Right lobe of liver (tissue), 6 donors: ENCODE data around the gene PIWIL4. TPM values are rescaled to one million over a fixed set of nuclear protein-coding genes. Genes with fewer than 3 reads are reported as not detected.

Experiments
- ATAC-seq, 4 donors: fragments of 200-7000 bp; cut with Tn5 transposase; one replicate each; pipeline ENCODE4 v1.9.1; 2020; ENCODE audit warnings: mild to moderate bottlenecking in 4 of 4, moderate library complexity in 4 of 4
- DNase-seq, 3 donors: peaks; one replicate each; pipeline ENCODE4 v3.0.0-alpha.2; 2020
- H3K27ac ChIP-seq, 3 donors: fragments of 200-600 bp; one replicate each; pipeline ENCODE4 v1.8.0; 2022
- H3K27me3 ChIP-seq, 2 donors: fragments of 200-600 bp; one replicate each; pipeline ENCODE4 v1.8.0; 2022
- H3K36me3 ChIP-seq, 4 donors: fragments of 200-600 bp; sonication (generic) in 1 of 4; one replicate each; pipeline versions ENCODE4 v1.5.1 to v1.8.0; 2017 to 2022; ENCODE audit warnings: control low read depth in 1 of 4
- H3K4me1 ChIP-seq, 4 donors: fragments of 200-600 bp; sonication (generic) in 1 of 4; one replicate each; pipeline versions ENCODE4 v1.5.1 to v1.8.0; 2017 to 2022; ENCODE audit warnings: control low read depth in 1 of 4
- H3K4me3 ChIP-seq, 3 donors: fragments of 200-600 bp; one replicate each; pipeline ENCODE4 v1.8.0; 2022
- H3K9me3 ChIP-seq, 4 donors: fragments of 200-600 bp; sonication (generic) in 1 of 4; one replicate each; pipeline versions ENCODE4 v1.5.1 to v1.8.0; 2017 to 2022; ENCODE audit warnings: control low read depth in 1 of 4
- POLR2A ChIP-seq: fragments of 450-650 bp; IDR thresholded peaks from one replicate; pipeline ENCODE4 v1.6.1; 2017; ENCODE audit warnings: antibody characterized with exemption, mild to moderate bottlenecking
- WGBS: methylation state at CpG from one replicate; pipeline ENCODE4 v1.1.6; 2018; ENCODE audit warnings: low coverage, low lambda C conversion rate; ENCODE audit not compliant: insufficient coverage; ENCODE audit errors: missing lambda C conversion rate; 5-methylcytosine and 5-hydroxymethylcytosine counted together
- intact Hi-C, 2 donors: fragments of 100-400 bp; cut with DNase I; formaldehyde crosslinking; loops; one replicate each; pipeline versions ENCODE4 v1.11.2 to v1.14.1; 2022
- total RNA-seq, 6 experiments: library from RNA; depleted of rRNA in 2 of 6; stranded (reverse); fragments of >200 nt in 2 of 6; fragmentation: NEBNext Ultra II Directional in 3 of 6; extraction: Animal tissue kit (Norgen Biotek cat#: 25700) in 3 of 6; gene quantifications; one replicate each; pipeline versions ENCODE4 v1.1.0 to v1.2.4, GENCODE V29; 2016 to 2023
- TF ChIP-seq, protein P1 (sequence below), 4 donors: fragments of 200-600 bp in 3 of 4; fragments of 450-650 bp in 1 of 4; IDR thresholded peaks; one replicate each; pipeline versions ENCODE4 v1.5.1 to v1.8.0; 2016 to 2022; ENCODE audit warnings: antibody characterized with exemption in 4 of 4, mild to moderate bottlenecking in 2 of 4
- donor health status: DM: no; HTN: yes; CAD: no.
- donor health status: DM: no; HTN: no; CAD: no.
- donor health status: DM: no; HTN: no; CAD: no.
- donor health status: DM: no; HTN: yes; CAD: no.
- donor health status: DM: no; HTN: yes; CAD: no.

Gene PIWIL4
- total RNA-seq, 6 experiments from 2014 or later = 0.12 to 0.71 (median 0.51) TPM

DNA sequence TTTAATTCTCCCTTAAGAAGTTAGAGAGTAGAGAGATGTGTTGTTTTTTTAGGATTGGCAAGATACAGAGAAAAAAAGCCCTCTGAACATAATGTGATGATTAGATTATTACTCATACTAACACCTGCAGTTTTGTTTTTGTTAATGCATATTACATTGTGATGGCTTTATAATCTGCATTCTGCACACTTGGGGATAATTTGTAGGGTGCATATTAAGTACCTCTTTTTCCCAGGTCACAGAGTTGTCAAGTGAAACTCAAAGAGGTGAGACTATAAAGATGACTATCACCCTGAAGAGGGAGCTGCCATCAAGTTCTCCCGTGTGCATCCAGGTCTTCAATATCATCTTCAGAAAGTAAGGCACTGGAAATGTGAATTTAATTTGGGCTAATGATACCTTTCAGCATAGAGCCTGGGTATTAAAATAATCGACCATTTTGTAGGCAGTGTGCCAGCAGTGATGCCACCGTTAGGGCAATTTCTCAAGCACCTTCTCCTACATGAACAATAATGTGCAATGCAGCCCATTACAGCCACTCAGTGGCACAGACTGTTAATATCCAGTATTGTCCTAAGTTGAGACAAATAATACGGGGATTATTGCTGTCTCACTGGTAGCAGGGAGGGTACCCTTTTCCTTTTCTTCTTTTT lies 16.2 kb downstream of the PIWIL4 start:
- DNase-seq (no peak), ATAC-seq (peak in 1 of 4 donors; percentile 50)
- Histone ChIP-seq H3K4me3 (no peak overlapping the region), H3K4me1 (no peaks in the 10 kb centered on the region), H3K9me3 (no peaks in the 10 kb centered on the region), H3K27me3 (no peaks in the 10 kb centered on the region), H3K36me3 (no peaks in the 10 kb centered on the region), H3K27ac (no peak overlapping the region)
- intact Hi-C loops = no loop called here
- TF ChIP-seq POLR2A = no peak
- TF ChIP-seq, protein P1, sequence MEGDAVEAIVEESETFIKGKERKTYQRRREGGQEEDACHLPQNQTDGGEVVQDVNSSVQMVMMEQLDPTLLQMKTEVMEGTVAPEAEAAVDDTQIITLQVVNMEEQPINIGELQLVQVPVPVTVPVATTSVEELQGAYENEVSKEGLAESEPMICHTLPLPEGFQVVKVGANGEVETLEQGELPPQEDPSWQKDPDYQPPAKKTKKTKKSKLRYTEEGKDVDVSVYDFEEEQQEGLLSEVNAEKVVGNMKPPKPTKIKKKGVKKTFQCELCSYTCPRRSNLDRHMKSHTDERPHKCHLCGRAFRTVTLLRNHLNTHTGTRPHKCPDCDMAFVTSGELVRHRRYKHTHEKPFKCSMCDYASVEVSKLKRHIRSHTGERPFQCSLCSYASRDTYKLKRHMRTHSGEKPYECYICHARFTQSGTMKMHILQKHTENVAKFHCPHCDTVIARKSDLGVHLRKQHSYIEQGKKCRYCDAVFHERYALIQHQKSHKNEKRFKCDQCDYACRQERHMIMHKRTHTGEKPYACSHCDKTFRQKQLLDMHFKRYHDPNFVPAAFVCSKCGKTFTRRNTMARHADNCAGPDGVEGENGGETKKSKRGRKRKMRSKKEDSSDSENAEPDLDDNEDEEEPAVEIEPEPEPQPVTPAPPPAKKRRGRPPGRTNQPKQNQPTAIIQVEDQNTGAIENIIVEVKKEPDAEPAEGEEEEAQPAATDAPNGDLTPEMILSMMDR (IDR thresholded peaks at IDR 0.05) = no peak
- WGBS = 47% methylated on average over 4 of the region's 4 CpGs

DNA sequence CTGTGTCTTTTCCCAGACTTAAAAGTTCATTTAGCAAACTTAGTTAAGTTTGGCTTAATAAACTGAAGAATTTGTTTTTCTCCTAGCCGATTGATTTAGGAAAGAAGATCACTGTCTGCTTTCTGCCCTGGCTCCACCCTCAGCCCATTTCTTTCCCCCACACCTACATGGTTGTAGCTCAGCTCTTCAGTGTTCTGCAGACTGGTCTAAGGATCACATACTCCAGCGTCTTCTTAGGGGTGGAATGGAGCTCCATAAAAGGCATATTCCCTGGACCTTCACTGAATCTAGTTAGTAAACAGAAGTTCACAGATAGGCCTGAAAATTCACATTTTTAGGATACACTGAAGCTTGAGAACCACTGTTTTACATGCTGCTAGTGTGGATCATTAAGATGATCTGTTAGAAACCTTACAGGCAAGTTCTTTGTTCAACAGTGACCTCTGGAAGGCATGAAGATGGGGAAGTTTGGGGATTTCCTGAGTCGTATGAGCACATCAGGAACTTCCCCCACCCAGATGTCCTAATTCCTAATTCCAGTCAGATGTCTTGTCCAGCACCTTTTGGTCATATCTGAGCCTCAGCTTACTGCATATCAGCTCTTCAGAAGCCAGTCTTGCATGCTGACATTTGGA lies 16.8 kb downstream of the PIWIL4 start:
- TF ChIP-seq, protein P1 (IDR thresholded peaks at IDR 0.05) = no peak
- no peak for TF ChIP-seq POLR2A
- ATAC-seq (peak; percentile 42 to 81 (median 68)), DNase-seq (no peak)
- 39% methylated on average over 3 of the region's 3 CpGs for WGBS
- no peaks in the 10 kb centered on the region for H3K9me3 ChIP-seq
- H3K27me3 ChIP-seq = no peaks in the 10 kb centered on the region
- intact Hi-C loops = no loop called here
- no peak overlapping the region for H3K27ac ChIP-seq
- H3K4me1 ChIP-seq = no peaks in the 10 kb centered on the region
- H3K4me3 ChIP-seq = no peak overlapping the region
- no peaks in the 10 kb centered on the region for H3K36me3 ChIP-seq

DNA sequence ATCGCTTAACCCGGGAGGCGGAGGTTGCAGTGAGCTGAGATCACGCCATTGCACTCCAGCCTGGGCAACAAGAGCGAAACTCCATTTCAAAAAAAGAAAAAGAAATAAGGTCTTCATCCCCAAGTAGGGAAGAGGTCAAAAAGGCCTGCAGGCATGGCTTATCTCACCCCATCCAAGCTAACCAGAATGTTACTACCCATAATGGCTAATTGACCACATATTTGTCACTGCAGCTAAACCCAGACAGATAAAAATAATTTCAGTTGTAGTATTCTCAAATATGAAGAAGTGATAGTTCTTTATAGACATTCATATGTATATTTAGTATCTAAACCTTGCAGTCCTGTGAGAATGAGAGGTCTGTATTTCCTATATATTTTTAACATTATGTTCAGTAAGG lies 17.8 kb downstream of the PIWIL4 start:
- 100% methylated on average over 4 of the region's 5 CpGs for WGBS
- ATAC-seq = no peak
- Histone ChIP-seq H3K36me3 (no peaks in the 10 kb centered on the region), H3K27ac (no peak overlapping the region), H3K27me3 (no peaks in the 10 kb centered on the region), H3K9me3 (no peaks in the 10 kb centered on the region), H3K4me1 (no peaks in the 10 kb centered on the region), H3K4me3 (no peak overlapping the region)
- TF ChIP-seq, protein P1 (IDR thresholded peaks at IDR 0.05) = no peak
- TF ChIP-seq POLR2A = no peak
- DNase-seq = no peak
- intact Hi-C loops = no loop called here

DNA sequence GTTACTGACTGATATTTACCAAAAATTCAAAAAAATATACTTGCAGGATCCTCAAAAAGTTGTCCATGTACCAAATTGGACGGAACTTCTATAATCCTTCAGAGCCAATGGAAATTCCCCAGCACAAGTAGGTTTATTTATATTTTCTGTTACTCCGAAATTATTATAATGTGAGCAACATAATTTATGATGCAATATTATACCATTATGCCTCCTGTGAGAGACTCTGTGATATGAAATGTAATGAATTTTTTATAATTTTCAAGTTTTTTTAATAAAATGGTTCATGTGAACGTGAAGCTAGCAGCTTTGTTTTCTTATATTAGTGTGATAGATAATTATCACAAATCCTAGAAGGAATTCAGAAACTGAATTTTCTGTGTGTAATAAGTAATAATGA lies 18.2 kb downstream of the PIWIL4 start:
- no peaks in the 10 kb centered on the region for H3K36me3 ChIP-seq
- 73% methylated on average over 3 of the region's 3 CpGs for WGBS

More for the DNA sequence above, 18.2 kb downstream of the PIWIL4 start:
- DNase-seq (no peak), ATAC-seq (no peak)
- intact Hi-C loops = no loop called here
- H3K4me1 ChIP-seq = no peaks in the 10 kb centered on the region
- TF ChIP-seq POLR2A = no peak
- TF ChIP-seq, protein P1 (IDR thresholded peaks at IDR 0.05) = no peak
- no peaks in the 10 kb centered on the region for H3K9me3 ChIP-seq
- no peak overlapping the region for H3K4me3 ChIP-seq
- H3K27ac ChIP-seq = no peak overlapping the region
- H3K27me3 ChIP-seq = no peaks in the 10 kb centered on the region
